Keratinocyte (primary cell): ENCODE measurements around the gene NCKAP5. TPM values are rescaled to one million over a fixed set of nuclear protein-coding genes. Genes with fewer than 3 reads are reported as not detected.

ENCODE experiments used
- DNase-seq: peaks from one replicate; pipeline ENCODE4 v3.0.0-alpha.2; 2011; ENCODE audit warnings: low read depth, missing footprints, low spot score
- FAIRE-seq: peaks from 2 replicates; lab custom pipeline; 2011; peaks lifted over from hg19 to GRCh38; lab: Jason Lieb, UNC
- H2AFZ ChIP-seq: 2 replicates; pipeline ENCODE4 v1.6.0; 2012; ENCODE audit warnings: low read length, control low read depth, inconsistent platforms; ENCODE audit not compliant: control insufficient read depth
- H3K27ac ChIP-seq: 2 replicates; pipeline ENCODE4 v1.5.1; 2011; ENCODE audit warnings: low read length; ENCODE audit not compliant: control insufficient read depth, insufficient read depth
- H3K27me3 ChIP-seq: 3 replicates; pipeline ENCODE4 v1.6.0; 2011; ENCODE audit warnings: low read length; ENCODE audit not compliant: control insufficient read depth, insufficient read depth; ENCODE audit errors: extremely low read depth
- H3K36me3 ChIP-seq, 2 experiments: 2 replicates in 1 of 2; 3 replicates in 1 of 2; pipeline ENCODE4 v1.5.1; 2011; ENCODE audit warnings: low read length in 2 of 2, mild to moderate bottlenecking in 1 of 2; ENCODE audit not compliant: control insufficient read depth in 2 of 2, insufficient read depth in 2 of 2; ENCODE audit errors: extremely low read depth in 1 of 2
- H3K4me1 ChIP-seq: 3 replicates; pipeline ENCODE4 v1.5.1; 2011; ENCODE audit warnings: low read length; ENCODE audit not compliant: control insufficient read depth, insufficient read depth; ENCODE audit errors: extremely low read depth
- H3K4me2 ChIP-seq: 3 replicates; pipeline ENCODE4 v1.6.0; 2011; ENCODE audit warnings: low read depth, low read length; ENCODE audit not compliant: control insufficient read depth, insufficient read depth; ENCODE audit errors: extremely low read depth
- H3K4me3 ChIP-seq, 3 experiments: fragments of 200-600 bp in 1 of 3; sonication (generic) in 1 of 3; 2 replicates in 2 of 3; 3 replicates in 1 of 3; pipeline ENCODE4 v1.5.1; 2011 to 2016; ENCODE audit warnings: low read length in 3 of 3, mild to moderate bottlenecking in 3 of 3, control low read depth in 2 of 3, inconsistent platforms in 1 of 3, low read depth in 1 of 3, mixed read lengths in 1 of 3, mixed run types in 1 of 3, moderate library complexity in 1 of 3; ENCODE audit not compliant: control insufficient read depth in 2 of 3, insufficient read depth in 2 of 3; ENCODE audit errors: extremely low read depth in 1 of 3
- H3K79me2 ChIP-seq: 2 replicates; pipeline ENCODE4 v1.6.0; 2012; ENCODE audit warnings: low read length; ENCODE audit not compliant: control insufficient read depth, insufficient read depth
- H3K9ac ChIP-seq: 3 replicates; pipeline ENCODE4 v1.6.0; 2011; ENCODE audit warnings: low read length; ENCODE audit not compliant: control insufficient read depth, insufficient read depth; ENCODE audit errors: extremely low read depth
- H3K9me1 ChIP-seq: 3 replicates; pipeline ENCODE4 v1.6.0; 2011; ENCODE audit warnings: low read length; ENCODE audit not compliant: control insufficient read depth, insufficient read depth; ENCODE audit errors: extremely low read depth
- H3K9me3 ChIP-seq: 2 replicates; pipeline ENCODE4 v1.5.1; 2012; ENCODE audit warnings: low read depth, low read length; ENCODE audit not compliant: control insufficient read depth
- H4K20me1 ChIP-seq: 3 replicates; pipeline ENCODE4 v1.6.0; 2011; ENCODE audit warnings: low read length; ENCODE audit not compliant: control insufficient read depth, insufficient read depth; ENCODE audit errors: extremely low read depth
- EZH2 ChIP-seq: IDR thresholded peaks from one replicate; pipeline ENCODE4 v1.6.1; 2012; ENCODE audit warnings: inconsistent platforms, mild to moderate bottlenecking, low read length, moderate library complexity
- dilution Hi-C: fragments of 300-500 bp; cut with MboI; formaldehyde crosslinking; loops from one replicate; pipeline ENCODE4 v1.7.0; 2020; ENCODE audit warnings: low sequenced_read_pairs; ENCODE audit not compliant: extremely low pct_ligation_motif_present
- polyA plus RNA-seq, 5 experiments: library from polyadenylated mRNA; depleted of rRNA in 3 of 5; stranded (reverse) in 3 of 5; stranded (forward) in 1 of 5; unstranded in 1 of 5; fragments of >200 nt; gene quantifications; 1 replicate in 1 of 5; 2 replicates in 3 of 5; 3 replicates in 1 of 5; pipeline versions ENCODE4 v1.2.1 to v1.2.3, GENCODE V29; 2011 to 2012; ENCODE audit warnings: missing spikeins in 2 of 5, low read depth in 1 of 5, low replicate concordance in 1 of 5
- TF ChIP-seq, protein P1 (sequence below), 3 experiments: IDR thresholded peaks in 1 of 3; conservative IDR thresholded peaks in 1 of 3; optimal IDR thresholded peaks in 1 of 3; 2 replicates in 2 of 3; 3 replicates in 1 of 3; pipeline versions ENCODE3 to v1.5.1; 2011; ENCODE audit warnings: low read length in 3 of 3, mild to moderate bottlenecking in 3 of 3, moderate library complexity in 2 of 3, control low read depth in 1 of 3, inconsistent platforms in 1 of 3; ENCODE audit not compliant: insufficient read depth in 2 of 3; ENCODE audit errors: extremely low read depth in 1 of 3

NCKAP5 gene
- polyA plus RNA-seq, 1 donor (not counting 4 experiments of a cell fraction or from before 2014, with no cell fraction given): 3.6 TPM

DNA sequence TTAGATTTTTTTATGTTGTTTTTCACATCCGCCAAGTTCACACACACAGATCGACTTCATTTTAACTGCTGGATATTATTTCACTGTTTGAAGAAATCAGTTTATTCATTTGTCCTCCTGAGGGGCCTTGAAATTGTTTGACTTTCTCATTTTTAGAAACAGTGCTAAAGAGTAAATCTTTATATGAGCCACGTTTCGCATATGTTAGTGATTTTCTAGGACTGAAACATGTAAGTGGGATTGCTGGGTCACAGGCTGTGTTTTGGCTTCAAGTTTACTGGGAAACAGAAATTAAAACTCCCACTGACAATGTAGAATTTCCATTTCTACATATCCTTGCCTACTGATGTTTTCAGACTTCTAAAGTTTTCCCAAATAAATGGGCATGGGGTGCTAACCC lies 363.8 kb downstream of the NCKAP5 start:
- no peaks in the 10 kb centered on the region for H4K20me1 ChIP-seq
- FAIRE-seq: no peak
- no peaks in the 10 kb centered on the region for H3K27me3 ChIP-seq
- H3K79me2 ChIP-seq: no peaks in the 10 kb centered on the region
- no peak for DNase-seq
- no peak overlapping the region for H3K27ac ChIP-seq
- dilution Hi-C loops: no loop called here
- TF ChIP-seq, protein P1, sequence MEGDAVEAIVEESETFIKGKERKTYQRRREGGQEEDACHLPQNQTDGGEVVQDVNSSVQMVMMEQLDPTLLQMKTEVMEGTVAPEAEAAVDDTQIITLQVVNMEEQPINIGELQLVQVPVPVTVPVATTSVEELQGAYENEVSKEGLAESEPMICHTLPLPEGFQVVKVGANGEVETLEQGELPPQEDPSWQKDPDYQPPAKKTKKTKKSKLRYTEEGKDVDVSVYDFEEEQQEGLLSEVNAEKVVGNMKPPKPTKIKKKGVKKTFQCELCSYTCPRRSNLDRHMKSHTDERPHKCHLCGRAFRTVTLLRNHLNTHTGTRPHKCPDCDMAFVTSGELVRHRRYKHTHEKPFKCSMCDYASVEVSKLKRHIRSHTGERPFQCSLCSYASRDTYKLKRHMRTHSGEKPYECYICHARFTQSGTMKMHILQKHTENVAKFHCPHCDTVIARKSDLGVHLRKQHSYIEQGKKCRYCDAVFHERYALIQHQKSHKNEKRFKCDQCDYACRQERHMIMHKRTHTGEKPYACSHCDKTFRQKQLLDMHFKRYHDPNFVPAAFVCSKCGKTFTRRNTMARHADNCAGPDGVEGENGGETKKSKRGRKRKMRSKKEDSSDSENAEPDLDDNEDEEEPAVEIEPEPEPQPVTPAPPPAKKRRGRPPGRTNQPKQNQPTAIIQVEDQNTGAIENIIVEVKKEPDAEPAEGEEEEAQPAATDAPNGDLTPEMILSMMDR (optimal IDR thresholded peaks at IDR 0.05 in 1 of 3, IDR thresholded peaks at IDR 0.05 in 1 of 3, conservative IDR thresholded peaks at IDR 0.05 in 1 of 3; ENCODE audit: extremely low read depth in 1 of 3, insufficient read depth in 2 of 3, low read length in 3 of 3): no peak
- no peak for TF ChIP-seq EZH2
- no peaks in the 10 kb centered on the region for H3K9me1 ChIP-seq
- H3K9ac ChIP-seq: no peak overlapping the region
- no peak overlapping the region for H3K4me2 ChIP-seq
- no peaks in the 10 kb centered on the region for H3K36me3 ChIP-seq
- H2AFZ ChIP-seq: no peak overlapping the region
- no peaks in the 10 kb centered on the region for H3K9me3 ChIP-seq
- peaks cover 4% of the 10 kb centered on the region for H3K4me1 ChIP-seq
- H3K4me3 ChIP-seq: no peak overlapping the region

DNA sequence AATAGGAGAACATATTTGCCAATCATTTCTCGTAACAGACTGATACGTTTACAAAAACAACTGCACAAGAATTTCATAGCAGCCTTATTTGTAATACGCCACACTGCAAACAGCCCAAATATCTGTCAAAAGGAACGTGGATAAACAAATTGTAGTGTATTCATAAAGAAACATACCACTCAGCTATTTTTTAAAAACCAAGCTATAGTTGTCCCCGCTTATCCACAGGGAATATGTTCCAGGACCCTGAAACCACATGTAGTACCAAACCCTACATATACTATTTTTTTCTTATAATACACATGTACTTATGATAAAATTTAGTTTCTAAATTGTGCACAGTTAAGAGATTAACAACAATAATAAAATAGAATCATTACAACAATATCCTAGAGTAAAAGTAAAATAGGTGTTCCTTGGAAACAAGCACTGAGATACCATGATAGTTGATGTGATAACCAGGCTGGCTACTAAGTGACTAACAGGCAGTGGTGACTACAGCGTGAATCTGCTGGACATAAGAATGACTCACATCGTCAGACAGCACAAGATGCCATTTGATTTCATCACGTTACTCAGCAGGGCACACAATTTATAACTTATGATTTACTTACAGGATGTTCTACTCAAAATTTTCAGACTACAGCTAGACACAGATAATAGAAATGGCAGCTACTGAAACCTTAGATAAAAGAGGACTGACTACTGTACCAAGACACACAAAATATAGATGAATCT lies 367.4 kb downstream of the NCKAP5 start:
- H3K27ac ChIP-seq: peak overlapping the region; percentile 88
- no peak overlapping the region for H3K4me3 ChIP-seq
- no peaks in the 10 kb centered on the region for H4K20me1 ChIP-seq
- DNase-seq (peak; percentile 61), FAIRE-seq (peak; percentile 99)
- dilution Hi-C loops: no loop called here
- H2AFZ ChIP-seq: no peak overlapping the region
- H3K9me1 ChIP-seq: no peaks in the 10 kb centered on the region
- no peaks in the 10 kb centered on the region for H3K9me3 ChIP-seq
- no peaks in the 10 kb centered on the region for H3K36me3 ChIP-seq
- no peaks in the 10 kb centered on the region for H3K27me3 ChIP-seq
- TF ChIP-seq, protein P1 (optimal IDR thresholded peaks at IDR 0.05 in 1 of 3, IDR thresholded peaks at IDR 0.05 in 1 of 3, conservative IDR thresholded peaks at IDR 0.05 in 1 of 3; ENCODE audit: extremely low read depth in 1 of 3, insufficient read depth in 2 of 3, low read length in 3 of 3): no peak
- TF ChIP-seq EZH2: no peak
- no peaks in the 10 kb centered on the region for H3K79me2 ChIP-seq
- H3K9ac ChIP-seq: no peak overlapping the region
- peaks cover 15% of the 10 kb centered on the region for H3K4me1 ChIP-seq
- peak overlapping the region; percentile 29 for H3K4me2 ChIP-seq
